HEK293 (cell line): ENCODE data around the gene SYNDIG1.

Experiments
- CTCF ChIA-PET: fragments of 350-600 bp; formaldehyde crosslinking; extraction: SDS; loops from one replicate; lab custom pipeline; 2021; ENCODE audit warnings: antibody characterized with exemption; lab: Yijun Ruan, JAX
- POLR2A ChIA-PET: fragments of 300-600 bp; formaldehyde crosslinking; extraction: SDS; loops from one replicate; lab custom pipeline; 2020; ENCODE audit warnings: antibody characterized with exemption, inconsistent platforms; lab: Yijun Ruan, JAX
- H3K27ac ChIP-seq: fragments of 200-500 bp; sonication (Bioruptor generic); 2 replicates; pipeline ENCODE4 v1.5.1; 2014; ENCODE audit warnings: low read depth, low read length, control low read depth, inconsistent platforms; ENCODE audit errors: extremely low read depth
- H3K36me3 ChIP-seq, 2 experiments: fragments of 200-500 bp in 1 of 2; sonication (Bioruptor generic) in 1 of 2; 1 replicate in 1 of 2; 2 replicates in 1 of 2; pipeline ENCODE4 v1.5.1; 2014 to 2017; ENCODE audit warnings: inconsistent platforms in 2 of 2, low read length in 2 of 2; ENCODE audit not compliant: control insufficient read depth in 2 of 2, insufficient read depth in 1 of 2
- H3K4me1 ChIP-seq: fragments of 200-500 bp; sonication (Bioruptor generic); 2 replicates; pipeline ENCODE4 v1.5.1; 2014; ENCODE audit warnings: mild to moderate bottlenecking, low read length, inconsistent platforms; ENCODE audit not compliant: control insufficient read depth, insufficient read depth
- H3K4me3 ChIP-seq: 2 replicates; pipeline ENCODE4 v1.5.1; 2011; ENCODE audit warnings: low read depth, mild to moderate bottlenecking, control low read depth, low read length, moderate library complexity
- H3K9me3 ChIP-seq: fragments of 200-500 bp; sonication (Bioruptor generic); 2 replicates; pipeline ENCODE4 v1.5.1; 2014; ENCODE audit warnings: low read depth, low read length, inconsistent platforms; ENCODE audit not compliant: control insufficient read depth, insufficient read depth
- GLIS1 ChIP-seq: fragments of 450-650 bp; formaldehyde crosslinking; IDR thresholded peaks from 2 replicates; pipeline ENCODE4 v1.5.1; 2016; ENCODE audit warnings: missing biosample characterization, missing genetic modification characterization
- MYNN ChIP-seq: fragments of 450-650 bp; formaldehyde crosslinking; IDR thresholded peaks from 2 replicates; pipeline ENCODE4 v1.5.1; 2016; ENCODE audit warnings: missing biosample characterization, missing genetic modification characterization, borderline replicate concordance
- MZF1 ChIP-seq: fragments of 450-650 bp; formaldehyde crosslinking; IDR thresholded peaks from 2 replicates; pipeline ENCODE4 v1.5.1; 2017; ENCODE audit warnings: missing biosample characterization, missing genetic modification characterization, borderline replicate concordance
- TRIM28 ChIP-seq: IDR thresholded peaks from 2 replicates; pipeline ENCODE4 v1.6.1; 2011; ENCODE audit warnings: low read length, control low read depth, borderline replicate concordance
- ZFP3 ChIP-seq: fragments of 450-650 bp; formaldehyde crosslinking; IDR thresholded peaks from 2 replicates; pipeline ENCODE4 v1.5.1; 2016; ENCODE audit warnings: low read depth, missing biosample characterization, missing genetic modification characterization
- ZNF184 ChIP-seq: fragments of 450-650 bp; IDR thresholded peaks from 2 replicates; pipeline ENCODE4 v1.5.1; 2018; ENCODE audit warnings: missing biosample characterization, mild to moderate bottlenecking, missing genetic modification characterization
- ZNF19 ChIP-seq: fragments of 450-650 bp; formaldehyde crosslinking; IDR thresholded peaks from 2 replicates; pipeline ENCODE4; 2016; ENCODE audit warnings: missing biosample characterization, missing genetic modification characterization, low read depth
- ZNF302 ChIP-seq: fragments of 450-650 bp; formaldehyde crosslinking; IDR thresholded peaks from 2 replicates; pipeline ENCODE4 v1.5.1; 2016; ENCODE audit warnings: missing biosample characterization, missing genetic modification characterization, low read depth
- ZNF311 ChIP-seq: fragments of 450-650 bp; formaldehyde crosslinking; IDR thresholded peaks from 2 replicates; pipeline ENCODE4 v1.5.1; 2017; ENCODE audit warnings: missing biosample characterization, missing genetic modification characterization, borderline replicate concordance
- ZNF324 ChIP-seq: fragments of 450-650 bp; formaldehyde crosslinking; IDR thresholded peaks from 2 replicates; pipeline ENCODE4 v1.5.1; 2016; ENCODE audit warnings: missing biosample characterization, missing genetic modification characterization
- ZNF37A ChIP-seq: fragments of 450-650 bp; IDR thresholded peaks from 2 replicates; pipeline ENCODE4 v1.5.1; 2018; ENCODE audit warnings: missing biosample characterization, missing genetic modification characterization
- ZNF391 ChIP-seq: fragments of 450-650 bp; formaldehyde crosslinking; IDR thresholded peaks from 2 replicates; pipeline ENCODE4 v1.5.1; 2016; ENCODE audit warnings: low read depth, missing biosample characterization, missing genetic modification characterization, borderline replicate concordance
- ZNF48 ChIP-seq: fragments of 450-650 bp; formaldehyde crosslinking; IDR thresholded peaks from 2 replicates; pipeline ENCODE4 v1.5.1; 2016; ENCODE audit warnings: missing biosample characterization, missing genetic modification characterization
- ZNF530 ChIP-seq: fragments of 450-650 bp; formaldehyde crosslinking; IDR thresholded peaks from 2 replicates; pipeline ENCODE4 v1.5.1; 2016; ENCODE audit warnings: low read depth, missing biosample characterization, missing genetic modification characterization
- ZNF701 ChIP-seq: fragments of 450-650 bp; formaldehyde crosslinking; IDR thresholded peaks from 2 replicates; pipeline ENCODE4 v1.5.1; 2016; ENCODE audit warnings: missing biosample characterization, missing genetic modification characterization
- ZNF792 ChIP-seq: fragments of 450-650 bp; formaldehyde crosslinking; IDR thresholded peaks from 2 replicates; pipeline ENCODE4 v1.5.1; 2016; ENCODE audit warnings: missing biosample characterization, missing genetic modification characterization
- ZNF830 ChIP-seq: fragments of 450-650 bp; IDR thresholded peaks from 2 replicates; pipeline ENCODE4 v1.5.0; 2018; ENCODE audit warnings: missing biosample characterization, missing genetic modification characterization, low read depth, mild to moderate bottlenecking, moderate library complexity
- ZSCAN23 ChIP-seq: fragments of 450-650 bp; formaldehyde crosslinking; IDR thresholded peaks from 2 replicates; pipeline ENCODE4 v1.5.1; 2016; ENCODE audit warnings: missing biosample characterization, missing genetic modification characterization
- TF ChIP-seq, protein P1 (sequence below): fragments of 450-650 bp; formaldehyde crosslinking; IDR thresholded peaks from 2 replicates; pipeline ENCODE4 v1.5.1; 2017; ENCODE audit warnings: missing biosample characterization, missing genetic modification characterization
- TF ChIP-seq, protein P2 (sequence below): fragments of 450-650 bp; formaldehyde crosslinking; IDR thresholded peaks from 2 replicates; pipeline ENCODE4 v1.5.1; 2016; ENCODE audit warnings: missing biosample characterization, missing genetic modification characterization
- TF ChIP-seq, protein P3 (sequence below): fragments of 450-650 bp; formaldehyde crosslinking; IDR thresholded peaks from 2 replicates; pipeline ENCODE4 v1.5.1; 2017; ENCODE audit warnings: missing biosample characterization, missing genetic modification characterization
- TF ChIP-seq, protein P4 (sequence below): fragments of 450-650 bp; formaldehyde crosslinking; IDR thresholded peaks from 2 replicates; pipeline ENCODE4 v1.5.1; 2017; ENCODE audit warnings: missing biosample characterization, missing genetic modification characterization
- TF ChIP-seq, protein P5 (sequence below): fragments of 450-650 bp; formaldehyde crosslinking; IDR thresholded peaks from 2 replicates; pipeline ENCODE4 v1.5.1; 2016; ENCODE audit warnings: missing biosample characterization, missing genetic modification characterization

Gene SYNDIG1

DNA sequence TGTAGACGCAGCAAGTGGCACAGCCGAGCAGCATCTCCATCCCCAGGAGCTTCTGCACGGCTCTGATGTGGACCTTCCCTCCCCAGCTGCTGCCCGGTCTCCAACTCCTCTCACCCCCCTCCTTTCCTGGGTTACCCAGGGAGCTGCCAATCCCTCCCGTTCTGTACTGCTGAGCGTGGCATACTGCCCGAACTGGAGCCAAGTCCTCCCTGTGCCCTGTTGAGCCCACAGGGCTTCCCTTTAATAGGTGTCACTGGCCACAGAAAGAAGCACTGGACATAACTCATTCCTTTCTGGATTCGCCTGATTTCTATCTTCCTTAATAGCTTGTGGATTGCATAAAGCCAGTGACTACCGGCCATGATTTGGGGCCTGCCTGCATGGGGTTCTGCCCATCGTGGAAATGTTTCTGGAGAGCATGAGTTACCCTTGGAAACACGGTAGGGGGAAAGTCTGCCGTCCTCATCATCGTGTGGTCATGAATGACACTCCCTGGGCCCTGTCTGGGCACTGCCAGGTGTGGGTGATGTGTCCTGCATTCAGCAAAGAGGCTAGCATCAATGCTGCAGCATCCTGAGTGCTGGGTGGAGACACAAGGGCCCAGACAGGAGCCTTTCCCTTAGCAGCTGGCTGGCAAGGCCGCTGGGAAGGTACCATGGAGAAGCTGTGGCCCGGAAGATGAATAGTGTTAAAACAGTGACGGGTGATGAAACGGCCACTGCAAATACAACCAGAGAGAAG lies 189.7 kb downstream of the SYNDIG1 start:
- Histone ChIP-seq H3K4me3 (no peak overlapping the region), H3K36me3 (no peaks in the 10 kb centered on the region), H3K27ac (no peak overlapping the region), H3K9me3 (no peaks in the 10 kb centered on the region), H3K4me1 (no peaks in the 10 kb centered on the region)
- POLR2A ChIA-PET, result no interaction called here
- CTCF ChIA-PET, result no interaction called here
- TF ChIP-seq ZFP3 (tag by site-specific recombination) (no peak), ZNF391 (tag by site-specific recombination) (no peak), ZNF830 (tag by site-specific recombination) (no peak), MZF1 (tag by site-specific recombination) (no peak), GLIS1 (tag by site-specific recombination) (no peak), ZNF48 (tag by site-specific recombination) (no peak), ZSCAN23 (no peak), MYNN (no peak), TRIM28 (no peak), ZNF19 (tag by site-specific recombination) (no peak), ZNF37A (tag by site-specific recombination) (no peak), ZNF311 (tag by site-specific recombination) (no peak)
- TF ChIP-seq, protein P1, sequence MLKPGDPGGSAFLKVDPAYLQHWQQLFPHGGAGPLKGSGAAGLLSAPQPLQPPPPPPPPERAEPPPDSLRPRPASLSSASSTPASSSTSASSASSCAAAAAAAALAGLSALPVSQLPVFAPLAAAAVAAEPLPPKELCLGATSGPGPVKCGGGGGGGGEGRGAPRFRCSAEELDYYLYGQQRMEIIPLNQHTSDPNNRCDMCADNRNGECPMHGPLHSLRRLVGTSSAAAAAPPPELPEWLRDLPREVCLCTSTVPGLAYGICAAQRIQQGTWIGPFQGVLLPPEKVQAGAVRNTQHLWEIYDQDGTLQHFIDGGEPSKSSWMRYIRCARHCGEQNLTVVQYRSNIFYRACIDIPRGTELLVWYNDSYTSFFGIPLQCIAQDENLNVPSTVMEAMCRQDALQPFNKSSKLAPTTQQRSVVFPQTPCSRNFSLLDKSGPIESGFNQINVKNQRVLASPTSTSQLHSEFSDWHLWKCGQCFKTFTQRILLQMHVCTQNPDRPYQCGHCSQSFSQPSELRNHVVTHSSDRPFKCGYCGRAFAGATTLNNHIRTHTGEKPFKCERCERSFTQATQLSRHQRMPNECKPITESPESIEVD (tag by site-specific recombination), result no peak
- TF ChIP-seq, protein P2, sequence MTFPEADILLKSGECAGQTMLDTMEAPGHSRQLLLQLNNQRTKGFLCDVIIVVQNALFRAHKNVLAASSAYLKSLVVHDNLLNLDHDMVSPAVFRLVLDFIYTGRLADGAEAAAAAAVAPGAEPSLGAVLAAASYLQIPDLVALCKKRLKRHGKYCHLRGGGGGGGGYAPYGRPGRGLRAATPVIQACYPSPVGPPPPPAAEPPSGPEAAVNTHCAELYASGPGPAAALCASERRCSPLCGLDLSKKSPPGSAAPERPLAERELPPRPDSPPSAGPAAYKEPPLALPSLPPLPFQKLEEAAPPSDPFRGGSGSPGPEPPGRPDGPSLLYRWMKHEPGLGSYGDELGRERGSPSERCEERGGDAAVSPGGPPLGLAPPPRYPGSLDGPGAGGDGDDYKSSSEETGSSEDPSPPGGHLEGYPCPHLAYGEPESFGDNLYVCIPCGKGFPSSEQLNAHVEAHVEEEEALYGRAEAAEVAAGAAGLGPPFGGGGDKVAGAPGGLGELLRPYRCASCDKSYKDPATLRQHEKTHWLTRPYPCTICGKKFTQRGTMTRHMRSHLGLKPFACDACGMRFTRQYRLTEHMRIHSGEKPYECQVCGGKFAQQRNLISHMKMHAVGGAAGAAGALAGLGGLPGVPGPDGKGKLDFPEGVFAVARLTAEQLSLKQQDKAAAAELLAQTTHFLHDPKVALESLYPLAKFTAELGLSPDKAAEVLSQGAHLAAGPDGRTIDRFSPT (tag by site-specific recombination), result no peak
- TF ChIP-seq, protein P3, sequence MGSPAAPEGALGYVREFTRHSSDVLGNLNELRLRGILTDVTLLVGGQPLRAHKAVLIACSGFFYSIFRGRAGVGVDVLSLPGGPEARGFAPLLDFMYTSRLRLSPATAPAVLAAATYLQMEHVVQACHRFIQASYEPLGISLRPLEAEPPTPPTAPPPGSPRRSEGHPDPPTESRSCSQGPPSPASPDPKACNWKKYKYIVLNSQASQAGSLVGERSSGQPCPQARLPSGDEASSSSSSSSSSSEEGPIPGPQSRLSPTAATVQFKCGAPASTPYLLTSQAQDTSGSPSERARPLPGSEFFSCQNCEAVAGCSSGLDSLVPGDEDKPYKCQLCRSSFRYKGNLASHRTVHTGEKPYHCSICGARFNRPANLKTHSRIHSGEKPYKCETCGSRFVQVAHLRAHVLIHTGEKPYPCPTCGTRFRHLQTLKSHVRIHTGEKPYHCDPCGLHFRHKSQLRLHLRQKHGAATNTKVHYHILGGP, result no peak
- TF ChIP-seq, protein P4, sequence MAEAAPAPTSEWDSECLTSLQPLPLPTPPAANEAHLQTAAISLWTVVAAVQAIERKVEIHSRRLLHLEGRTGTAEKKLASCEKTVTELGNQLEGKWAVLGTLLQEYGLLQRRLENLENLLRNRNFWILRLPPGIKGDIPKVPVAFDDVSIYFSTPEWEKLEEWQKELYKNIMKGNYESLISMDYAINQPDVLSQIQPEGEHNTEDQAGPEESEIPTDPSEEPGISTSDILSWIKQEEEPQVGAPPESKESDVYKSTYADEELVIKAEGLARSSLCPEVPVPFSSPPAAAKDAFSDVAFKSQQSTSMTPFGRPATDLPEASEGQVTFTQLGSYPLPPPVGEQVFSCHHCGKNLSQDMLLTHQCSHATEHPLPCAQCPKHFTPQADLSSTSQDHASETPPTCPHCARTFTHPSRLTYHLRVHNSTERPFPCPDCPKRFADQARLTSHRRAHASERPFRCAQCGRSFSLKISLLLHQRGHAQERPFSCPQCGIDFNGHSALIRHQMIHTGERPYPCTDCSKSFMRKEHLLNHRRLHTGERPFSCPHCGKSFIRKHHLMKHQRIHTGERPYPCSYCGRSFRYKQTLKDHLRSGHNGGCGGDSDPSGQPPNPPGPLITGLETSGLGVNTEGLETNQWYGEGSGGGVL, result no peak

DNA sequence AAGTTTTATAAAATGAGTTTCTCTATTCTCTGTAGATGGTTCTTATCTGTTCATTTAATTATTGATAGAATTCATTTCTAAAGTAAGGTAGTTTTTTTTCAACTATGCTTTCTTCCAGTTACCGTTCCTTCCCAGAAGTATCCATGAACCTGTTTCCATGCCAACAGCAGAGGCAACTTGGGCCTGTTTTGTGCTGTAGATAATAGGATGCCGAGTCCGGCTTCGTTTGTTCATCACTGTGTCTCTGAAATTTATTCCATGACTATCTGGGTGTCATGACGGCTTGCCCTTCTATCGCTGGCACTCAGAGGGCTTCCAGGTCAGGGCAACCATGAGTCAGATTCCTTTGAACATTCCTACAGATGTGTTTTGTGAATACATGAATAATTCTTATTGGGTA lies 190.4 kb downstream of the SYNDIG1 start:
- H3K27ac ChIP-seq, result no peak overlapping the region
- ChIA-PET POLR2A (no interaction called here), CTCF (no interaction called here)
- no peak overlapping the region for H3K4me3 ChIP-seq
- H3K4me1 ChIP-seq, result no peaks in the 10 kb centered on the region
- no peaks in the 10 kb centered on the region for H3K9me3 ChIP-seq
- no peaks in the 10 kb centered on the region for H3K36me3 ChIP-seq
- TF ChIP-seq ZNF701 (no peak), ZNF530 (tag by site-specific recombination) (no peak), MYNN (no peak), ZNF302 (no peak), ZNF324 (tag by site-specific recombination) (no peak), ZNF184 (no peak), ZNF792 (tag by site-specific recombination) (no peak)
- TF ChIP-seq, protein P5, sequence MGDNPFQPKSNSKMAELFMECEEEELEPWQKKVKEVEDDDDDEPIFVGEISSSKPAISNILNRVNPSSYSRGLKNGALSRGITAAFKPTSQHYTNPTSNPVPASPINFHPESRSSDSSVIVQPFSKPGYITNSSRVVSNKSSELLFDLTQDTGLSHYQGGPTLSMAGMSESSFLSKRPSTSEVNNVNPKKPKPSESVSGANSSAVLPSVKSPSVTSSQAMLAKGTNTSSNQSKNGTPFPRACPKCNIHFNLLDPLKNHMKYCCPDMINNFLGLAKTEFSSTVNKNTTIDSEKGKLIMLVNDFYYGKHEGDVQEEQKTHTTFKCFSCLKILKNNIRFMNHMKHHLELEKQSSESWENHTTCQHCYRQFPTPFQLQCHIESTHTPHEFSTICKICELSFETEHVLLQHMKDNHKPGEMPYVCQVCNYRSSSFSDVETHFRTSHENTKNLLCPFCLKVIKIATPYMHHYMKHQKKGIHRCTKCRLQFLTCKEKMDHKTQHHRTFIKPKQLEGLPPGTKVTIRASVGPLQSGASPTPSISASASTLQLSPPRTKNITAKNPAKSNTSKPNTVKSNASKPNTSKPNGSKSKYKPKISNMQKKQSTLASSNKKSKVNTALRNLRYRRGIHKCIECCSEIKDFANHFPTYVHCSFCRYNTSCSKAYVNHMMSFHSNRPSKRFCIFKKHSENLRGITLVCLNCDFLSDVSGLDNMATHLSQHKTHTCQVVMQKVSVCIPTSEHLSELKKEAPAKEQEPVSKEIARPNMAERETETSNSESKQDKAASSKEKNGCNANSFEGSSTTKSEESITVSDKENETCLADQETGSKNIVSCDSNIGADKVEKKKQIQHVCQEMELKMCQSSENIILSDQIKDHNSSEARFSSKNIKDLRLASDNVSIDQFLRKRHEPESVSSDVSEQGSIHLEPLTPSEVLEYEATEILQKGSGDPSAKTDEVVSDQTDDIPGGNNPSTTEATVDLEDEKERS (tag by site-specific recombination), result no peak
- TF ChIP-seq, protein P1 (tag by site-specific recombination), result no peak
